CD4-positive, CD25-positive, alpha-beta regulatory T cell (primary cell): ENCODE measurements around the gene TIMP1. TPM values are rescaled to one million over a fixed set of nuclear protein-coding genes. Genes with fewer than 3 reads are reported as not detected.
"Not testable (repeated sequence)": the region's sequence is repeated elsewhere in the genome, so short reads cannot be mapped to it uniquely, and the experiment has no call there.

Source experiments
- ATAC-seq, 2 donors: fragments of 150-1000 bp; cut with Tn5 transposase; one replicate each; pipeline ENCODE4 v1.10.0; 2021; ENCODE audit warnings: low read depth in 2 of 2, moderate number of reproducible peaks in 2 of 2, moderate library complexity in 1 of 2
- DNase-seq, 3 donors: peaks; one replicate each; pipeline versions ENCODE4 v3.0.0 to v3.0.0-alpha.2; 2012 to 2022; ENCODE audit warnings: mixed read lengths in 1 of 3
- H3K27ac ChIP-seq: one replicate; pipeline ENCODE4 v1.7.0; 2013; ENCODE audit warnings: mild to moderate bottlenecking, low read length; ENCODE audit not compliant: insufficient read depth, poor library complexity, severe bottlenecking
- H3K27me3 ChIP-seq: one replicate; pipeline ENCODE4 v1.7.0; 2013; ENCODE audit warnings: low read length; ENCODE audit not compliant: control insufficient read depth, insufficient read depth
- H3K36me3 ChIP-seq: one replicate; pipeline ENCODE4 v1.7.0; 2013; ENCODE audit warnings: mild to moderate bottlenecking, low read length, moderate library complexity; ENCODE audit not compliant: control insufficient read depth, insufficient read depth
- H3K4me1 ChIP-seq: 2 replicates; pipeline ENCODE4 v1.7.0; 2013; ENCODE audit warnings: mild to moderate bottlenecking, low read length; ENCODE audit not compliant: insufficient read depth, control insufficient read depth, poor library complexity, severe bottlenecking
- H3K4me3 ChIP-seq: one replicate; pipeline ENCODE4 v1.7.0; 2013; ENCODE audit warnings: low read depth, mild to moderate bottlenecking, low read length, moderate library complexity
- H3K9me3 ChIP-seq, 2 experiments: 1 replicate in 1 of 2; 2 replicates in 1 of 2; pipeline ENCODE4 v1.7.0; 2013; ENCODE audit warnings: low read length in 2 of 2, mild to moderate bottlenecking in 1 of 2, moderate library complexity in 1 of 2; ENCODE audit not compliant: control insufficient read depth in 2 of 2
- H3K27ac Mint-ChIP-seq, 3 donors: one replicate each; pipeline ENCODE4 v1.8.0; 2020 to 2022; ENCODE audit warnings: mild to moderate bottlenecking in 3 of 3, mixed read lengths in 3 of 3, moderate library complexity in 2 of 3
- H3K27me3 Mint-ChIP-seq: one replicate; pipeline ENCODE4 v1.8.0; 2022; ENCODE audit warnings: mild to moderate bottlenecking, mixed read lengths
- H3K36me3 Mint-ChIP-seq: one replicate; pipeline ENCODE4 v1.8.0; 2020; ENCODE audit warnings: mixed read lengths
- H3K4me1 Mint-ChIP-seq, 4 donors: one replicate each; pipeline ENCODE4 v1.8.0; 2020 to 2022; ENCODE audit warnings: mixed read lengths in 4 of 4, mild to moderate bottlenecking in 1 of 4
- H3K4me3 Mint-ChIP-seq, 4 donors: one replicate each; pipeline ENCODE4 v1.8.0; 2020 to 2022; ENCODE audit warnings: mild to moderate bottlenecking in 4 of 4, mixed read lengths in 4 of 4, moderate library complexity in 3 of 4
- H3K9me3 Mint-ChIP-seq, 7 donors: one replicate each; pipeline ENCODE4 v1.8.0; 2020 to 2022; ENCODE audit warnings: mixed read lengths in 7 of 7, mild to moderate bottlenecking in 3 of 7, moderate library complexity in 2 of 7
- polyA plus RNA-seq, 4 donors: library from polyadenylated mRNA; unstranded; fragments of 300-500 nt; fragmentation: Illumina TruSeq; gene quantifications; one replicate each; pipeline ENCODE4 v1.2.3, GENCODE V29; 2021
- total RNA-seq: library from RNA; stranded (reverse); gene quantifications from one replicate; pipeline ENCODE4 v1.2.3, GENCODE V29; 2022

TIMP1 gene
- total and polyA plus RNA-seq, 5 donors from 2014 or later, result 31.8 to 133 (median 100) TPM

- ATAC-seq (no peak), DNase-seq (no peak)
- peaks cover 4% of the 10 kb centered on the region for H3K36me3 Mint-ChIP-seq
- Histone ChIP-seq H3K36me3 (no peaks in the 10 kb centered on the region), H3K27ac (no peak overlapping the region), H3K9me3 (peaks cover 5 to 10% of the 10 kb centered on the region in 2 experiments), H3K27me3 (peaks cover 2% of the 10 kb centered on the region), H3K4me1 (peaks cover 3% of the 10 kb centered on the region), H3K4me3 (peak overlapping the region; percentile 19)
- H3K4me1 Mint-ChIP-seq, result peaks cover 0 to 16% (median 5%) of the 10 kb centered on the region in 4 donors
- peak overlapping the region in 1 of 4 donors; percentile 16 for H3K4me3 Mint-ChIP-seq
- H3K27me3 Mint-ChIP-seq, result peaks cover 6% of the 10 kb centered on the region
- peak overlapping the region; percentile 65 to 95 (median 69) for H3K27ac Mint-ChIP-seq
- H3K9me3 Mint-ChIP-seq, result peaks cover 0 to 23% (median 5%) of the 10 kb centered on the region in 7 donors
Measured at GRCh38 chrX:47596256-47596655, 14.0 kb downstream of the TIMP1 start.

- Mint-ChIP-seq H3K9me3 (peaks cover 0 to 23% (median 5%) of the 10 kb centered on the region in 7 donors), H3K4me1 (peaks cover 0 to 16% (median 5%) of the 10 kb centered on the region in 4 donors), H3K36me3 (peaks cover 4% of the 10 kb centered on the region), H3K27me3 (peaks cover 8% of the 10 kb centered on the region), H3K27ac (no peak overlapping the region), H3K4me3 (no peak overlapping the region)
- Histone ChIP-seq H3K4me1 (peaks cover 3% of the 10 kb centered on the region), H3K9me3 (peaks cover 5 to 10% of the 10 kb centered on the region in 2 experiments), H3K36me3 (no peaks in the 10 kb centered on the region), H3K4me3 (no peak overlapping the region), H3K27me3 (peaks cover 2% of the 10 kb centered on the region), H3K27ac (no peak overlapping the region)
- no peak for DNase-seq
- ATAC-seq, result no peak
Measured at GRCh38 chrX:47597222-47597621, 15.0 kb downstream of the TIMP1 start.

GRCh38 chrX:47603125-47603524 lies 20.9 kb downstream of the TIMP1 start:
- not testable (repeated sequence) for DNase-seq, H3K4me1 Mint-ChIP-seq, H3K36me3 ChIP-seq, H3K27me3 ChIP-seq, H3K36me3 Mint-ChIP-seq, H3K4me1 ChIP-seq, ATAC-seq, H3K9me3 ChIP-seq, H3K27ac Mint-ChIP-seq, H3K27me3 Mint-ChIP-seq, H3K4me3 ChIP-seq, H3K4me3 Mint-ChIP-seq, H3K9me3 Mint-ChIP-seq, H3K27ac ChIP-seq

GRCh38 chrX:47605024-47605423 lies 22.8 kb downstream of the TIMP1 start:
- Mint-ChIP-seq H3K4me3 (no peak overlapping the region), H3K27ac (no peak overlapping the region), H3K9me3 (peaks cover 0 to 2% (median 0%) of the 10 kb centered on the region in 7 donors), H3K4me1 (peaks cover 0 to 3% (median 0%) of the 10 kb centered on the region in 4 donors), H3K27me3 (peaks cover 8% of the 10 kb centered on the region), H3K36me3 (no peaks in the 10 kb centered on the region)
- ATAC-seq (no peak), DNase-seq (no peak)
- Histone ChIP-seq H3K4me3 (no peak overlapping the region), H3K9me3 (no peaks in the 10 kb centered on the region), H3K27me3 (peaks cover 2% of the 10 kb centered on the region), H3K36me3 (no peaks in the 10 kb centered on the region), H3K4me1 (no peaks in the 10 kb centered on the region), H3K27ac (no peak overlapping the region)

- H3K27me3 ChIP-seq, result no peaks in the 10 kb centered on the region
- Mint-ChIP-seq H3K4me3 (no peak overlapping the region), H3K9me3 (peaks cover 0 to 2% (median 0%) of the 10 kb centered on the region in 7 donors), H3K4me1 (peaks cover 0 to 3% (median 0%) of the 10 kb centered on the region in 4 donors), H3K36me3 (no peaks in the 10 kb centered on the region), H3K27ac (no peak overlapping the region), H3K27me3 (no peaks in the 10 kb centered on the region)
- H3K4me1 ChIP-seq, result no peaks in the 10 kb centered on the region
- no peak overlapping the region for H3K27ac ChIP-seq
- no peak overlapping the region for H3K4me3 ChIP-seq
- no peaks in the 10 kb centered on the region for H3K9me3 ChIP-seq
- H3K36me3 ChIP-seq, result no peaks in the 10 kb centered on the region
- ATAC-seq (no peak), DNase-seq (no peak)
Measured at GRCh38 chrX:47607091-47607490, 24.9 kb downstream of the TIMP1 start.

GRCh38 chrX:47608130-47608810 lies 26.0 kb downstream of the TIMP1 start:
- Mint-ChIP-seq H3K27ac (no peak overlapping the region), H3K9me3 (peaks cover 0 to 2% (median 0%) of the 10 kb centered on the region in 7 donors), H3K27me3 (no peaks in the 10 kb centered on the region), H3K4me3 (no peak overlapping the region), H3K4me1 (peaks cover 0 to 3% (median 0%) of the 10 kb centered on the region in 4 donors), H3K36me3 (no peaks in the 10 kb centered on the region)
- H3K27me3 ChIP-seq, result no peaks in the 10 kb centered on the region
- no peaks in the 10 kb centered on the region for H3K9me3 ChIP-seq
- no peaks in the 10 kb centered on the region for H3K4me1 ChIP-seq
- no peak for ATAC-seq
- H3K36me3 ChIP-seq, result no peaks in the 10 kb centered on the region
- no peak overlapping the region for H3K4me3 ChIP-seq
- no peak overlapping the region for H3K27ac ChIP-seq
- no peak for DNase-seq

- Mint-ChIP-seq H3K9me3 (peaks cover 0 to 2% (median 0%) of the 10 kb centered on the region in 7 donors), H3K27ac (no peak overlapping the region), H3K27me3 (no peaks in the 10 kb centered on the region), H3K4me1 (peaks cover 0 to 3% (median 0%) of the 10 kb centered on the region in 4 donors), H3K36me3 (no peaks in the 10 kb centered on the region), H3K4me3 (no peak overlapping the region)
- H3K4me1 ChIP-seq, result no peaks in the 10 kb centered on the region
- ATAC-seq (no peak), DNase-seq (no peak)
- no peaks in the 10 kb centered on the region for H3K36me3 ChIP-seq
- H3K9me3 ChIP-seq, result no peaks in the 10 kb centered on the region
- H3K4me3 ChIP-seq, result no peak overlapping the region
- no peaks in the 10 kb centered on the region for H3K27me3 ChIP-seq
- no peak overlapping the region for H3K27ac ChIP-seq
Measured at GRCh38 chrX:47610511-47610910, 28.3 kb downstream of the TIMP1 start.

- Histone ChIP-seq H3K36me3 (no peaks in the 10 kb centered on the region), H3K9me3 (no peaks in the 10 kb centered on the region), H3K27ac (no peak overlapping the region), H3K27me3 (no peaks in the 10 kb centered on the region), H3K4me3 (no peak overlapping the region), H3K4me1 (no peaks in the 10 kb centered on the region)
- H3K4me3 Mint-ChIP-seq, result no peak overlapping the region
- no peaks in the 10 kb centered on the region for H3K36me3 Mint-ChIP-seq
- DNase-seq (no peak), ATAC-seq (no peak)
- no peak overlapping the region for H3K27ac Mint-ChIP-seq
- H3K9me3 Mint-ChIP-seq, result peaks cover 0 to 2% (median 0%) of the 10 kb centered on the region in 7 donors
- peaks cover 0 to 3% (median 0%) of the 10 kb centered on the region in 4 donors for H3K4me1 Mint-ChIP-seq
- H3K27me3 Mint-ChIP-seq, result no peaks in the 10 kb centered on the region
Measured at GRCh38 chrX:47611489-47611888, 29.3 kb downstream of the TIMP1 start.
